Neural progenitor cell (in vitro differentiated cells): Measurements from ENCODE around the gene DUSP19. TPM values are rescaled to one million over a fixed set of nuclear protein-coding genes. Genes with fewer than 3 reads are reported as not detected.

Experiments used
- DNase-seq: peaks from one replicate; pipeline ENCODE4 v3.0.0-alpha.2; 2016; ENCODE audit warnings: low spot score
- H2AFZ ChIP-seq: fragments of 200-600 bp; sonication (generic); replicated peaks from 2 replicates; pipeline ENCODE4 v1.6.1; 2016; ENCODE audit warnings: antibody characterized with exemption
- H3F3A ChIP-seq: fragments of 200-600 bp; sonication (generic); 2 replicates; pipeline ENCODE4 v1.6.1; 2016; ENCODE audit warnings: antibody characterized with exemption, low read depth
- H3K27ac ChIP-seq: fragments of 200-600 bp; sonication (generic); 2 replicates; pipeline ENCODE4 v1.5.1; 2016; ENCODE audit warnings: mild to moderate bottlenecking
- H3K27me3 ChIP-seq: fragments of 200-600 bp; sonication (generic); 2 replicates; pipeline ENCODE4 v1.6.1; 2016; ENCODE audit warnings: mild to moderate bottlenecking, moderate library complexity
- H3K36me3 ChIP-seq: fragments of 200-600 bp; sonication (generic); 2 replicates; pipeline ENCODE4 v1.5.1; 2016
- H3K4me1 ChIP-seq: fragments of 200-600 bp; sonication (generic); 2 replicates; pipeline ENCODE4 v1.6.1; 2016; ENCODE audit warnings: mixed run types
- H3K4me2 ChIP-seq: fragments of 200-600 bp; sonication (generic); 2 replicates; pipeline ENCODE4 v1.6.1; 2016
- H3K4me3 ChIP-seq: fragments of 200-600 bp; sonication (generic); 2 replicates; pipeline ENCODE4 v1.5.1; 2016
- H3K79me2 ChIP-seq: fragments of 200-600 bp; sonication (generic); 2 replicates; pipeline ENCODE4 v1.6.1; 2016; ENCODE audit warnings: low read depth
- H3K9ac ChIP-seq: fragments of 200-600 bp; sonication (generic); 2 replicates; pipeline ENCODE4 v1.6.1; 2016
- H3K9me3 ChIP-seq: fragments of 200-600 bp; sonication (generic); 2 replicates; pipeline ENCODE4 v1.5.1; 2016; ENCODE audit warnings: low read depth
- H4K20me1 ChIP-seq: fragments of 200-600 bp; sonication (generic); 2 replicates; pipeline ENCODE4 v1.6.1; 2016; ENCODE audit warnings: low read depth
- H3K27ac Mint-ChIP-seq: 3 replicates; pipeline ENCODE4 v1.8.0; 2021; ENCODE audit warnings: mixed read lengths
- H3K27me3 Mint-ChIP-seq: 2 replicates; pipeline ENCODE4 v1.8.0; 2022; ENCODE audit warnings: low read depth, mild to moderate bottlenecking, inconsistent platforms, moderate library complexity, mixed read lengths; ENCODE audit not compliant: insufficient read depth
- H3K36me3 Mint-ChIP-seq: 3 replicates; pipeline ENCODE4 v1.8.0; 2021; ENCODE audit warnings: mixed read lengths
- H3K4me1 Mint-ChIP-seq: 3 replicates; pipeline ENCODE4 v1.8.0; 2021; ENCODE audit warnings: mixed read lengths
- H3K4me3 Mint-ChIP-seq: 3 replicates; pipeline ENCODE4 v1.8.0; 2021; ENCODE audit warnings: mild to moderate bottlenecking, moderate library complexity, mixed read lengths
- H3K9me3 Mint-ChIP-seq: 3 replicates; pipeline ENCODE4 v1.8.0; 2020; ENCODE audit warnings: mixed read lengths
- EZH2 ChIP-seq: fragments of 200-600 bp; sonication (generic); IDR thresholded peaks from 2 replicates; pipeline ENCODE4 v1.6.1; 2017; ENCODE audit warnings: antibody characterized with exemption, mild to moderate bottlenecking, moderate library complexity
- EZH2phosphoT487 ChIP-seq: fragments of 200-600 bp; sonication (generic); IDR thresholded peaks from 2 replicates; pipeline ENCODE4 v1.6.1; 2017; ENCODE audit warnings: antibody characterized with exemption
- total RNA-seq: library from RNA; depleted of rRNA; stranded (reverse); fragments of >200 nt; gene quantifications from 2 replicates; pipeline ENCODE4 v1.2.3, GENCODE V29; 2015; ENCODE audit warnings: low replicate concordance
- TF ChIP-seq, protein P1 (sequence below): fragments of 200-600 bp; sonication (generic); IDR thresholded peaks from 2 replicates; pipeline ENCODE4 v1.5.1; 2017; ENCODE audit warnings: antibody characterized with exemption, mild to moderate bottlenecking

Gene DUSP19
- total RNA-seq, 1 donor from 2014 or later = 6.7 TPM

GRCh38 chr2:183063083-183063482, 15.5 kb upstream of the DUSP19 start:
- no peaks in the 10 kb centered on the region for H3K4me1 ChIP-seq
- no peak overlapping the region for H3K4me2 ChIP-seq
- TF ChIP-seq EZH2 = no peak
- no peak for TF ChIP-seq EZH2phosphoT487
- TF ChIP-seq, protein P1, sequence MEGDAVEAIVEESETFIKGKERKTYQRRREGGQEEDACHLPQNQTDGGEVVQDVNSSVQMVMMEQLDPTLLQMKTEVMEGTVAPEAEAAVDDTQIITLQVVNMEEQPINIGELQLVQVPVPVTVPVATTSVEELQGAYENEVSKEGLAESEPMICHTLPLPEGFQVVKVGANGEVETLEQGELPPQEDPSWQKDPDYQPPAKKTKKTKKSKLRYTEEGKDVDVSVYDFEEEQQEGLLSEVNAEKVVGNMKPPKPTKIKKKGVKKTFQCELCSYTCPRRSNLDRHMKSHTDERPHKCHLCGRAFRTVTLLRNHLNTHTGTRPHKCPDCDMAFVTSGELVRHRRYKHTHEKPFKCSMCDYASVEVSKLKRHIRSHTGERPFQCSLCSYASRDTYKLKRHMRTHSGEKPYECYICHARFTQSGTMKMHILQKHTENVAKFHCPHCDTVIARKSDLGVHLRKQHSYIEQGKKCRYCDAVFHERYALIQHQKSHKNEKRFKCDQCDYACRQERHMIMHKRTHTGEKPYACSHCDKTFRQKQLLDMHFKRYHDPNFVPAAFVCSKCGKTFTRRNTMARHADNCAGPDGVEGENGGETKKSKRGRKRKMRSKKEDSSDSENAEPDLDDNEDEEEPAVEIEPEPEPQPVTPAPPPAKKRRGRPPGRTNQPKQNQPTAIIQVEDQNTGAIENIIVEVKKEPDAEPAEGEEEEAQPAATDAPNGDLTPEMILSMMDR = no peak
- no peaks in the 10 kb centered on the region for H3F3A ChIP-seq
- no peak overlapping the region for H3K4me3 ChIP-seq
- H2AFZ ChIP-seq = no peak overlapping the region
- no peak for DNase-seq
- no peak overlapping the region for H3K9ac ChIP-seq
- H3K4me1 Mint-ChIP-seq = peaks cover 13% of the 10 kb centered on the region
- no peaks in the 10 kb centered on the region for H3K9me3 ChIP-seq
- no peaks in the 10 kb centered on the region for H3K27me3 ChIP-seq
- H3K36me3 Mint-ChIP-seq = no peaks in the 10 kb centered on the region
- no peaks in the 10 kb centered on the region for H3K36me3 ChIP-seq
- H3K27ac ChIP-seq = no peak overlapping the region
- H3K4me3 Mint-ChIP-seq = no peak overlapping the region
- H4K20me1 ChIP-seq = no peaks in the 10 kb centered on the region
- no peaks in the 10 kb centered on the region for H3K27me3 Mint-ChIP-seq
- H3K27ac Mint-ChIP-seq = peak overlapping the region; percentile 54
- H3K9me3 Mint-ChIP-seq = no peaks in the 10 kb centered on the region
- no peaks in the 10 kb centered on the region for H3K79me2 ChIP-seq

DNA sequence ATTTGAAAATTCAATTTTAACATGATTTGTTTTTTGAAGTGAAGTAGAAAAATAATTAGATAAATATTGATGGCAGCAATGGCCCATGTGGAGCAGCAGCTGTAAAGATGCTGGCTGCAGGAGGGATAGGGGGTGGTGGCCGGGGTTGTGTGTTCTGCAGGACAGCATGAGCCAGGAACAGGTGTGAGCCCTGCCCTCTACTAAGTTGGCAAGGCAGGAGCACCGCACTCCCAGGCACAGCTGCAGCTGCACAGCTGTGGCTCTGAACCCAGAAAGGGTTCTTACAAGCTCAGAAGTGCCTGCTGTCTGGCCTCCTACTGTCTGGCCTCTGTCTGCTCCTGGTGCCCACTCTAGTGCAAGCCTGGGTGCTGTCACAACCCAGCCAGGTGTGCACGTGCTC, 10.0 kb upstream of the DUSP19 start:
- H3F3A ChIP-seq = no peaks in the 10 kb centered on the region
- Mint-ChIP-seq H3K36me3 (no peaks in the 10 kb centered on the region), H3K4me3 (no peak overlapping the region), H3K27ac (no peak overlapping the region), H3K9me3 (peaks cover 11% of the 10 kb centered on the region), H3K27me3 (peaks cover 3% of the 10 kb centered on the region), H3K4me1 (peaks cover 3% of the 10 kb centered on the region)
- H3K9me3 ChIP-seq = no peaks in the 10 kb centered on the region
- no peaks in the 10 kb centered on the region for H3K27me3 ChIP-seq
- no peak overlapping the region for H2AFZ ChIP-seq
- H3K4me1 ChIP-seq = no peaks in the 10 kb centered on the region
- no peaks in the 10 kb centered on the region for H4K20me1 ChIP-seq
- H3K9ac ChIP-seq = no peak overlapping the region
- H3K27ac ChIP-seq = no peak overlapping the region
- TF ChIP-seq, protein P1 = no peak
- TF ChIP-seq EZH2phosphoT487 (no peak), EZH2 (no peak)
- H3K36me3 ChIP-seq = no peaks in the 10 kb centered on the region
- H3K79me2 ChIP-seq = no peaks in the 10 kb centered on the region
- no peak for DNase-seq
- H3K4me2 ChIP-seq = no peak overlapping the region
- no peak overlapping the region for H3K4me3 ChIP-seq

- no peak overlapping the region for H3K27ac ChIP-seq
- DNase-seq = no peak
- H4K20me1 ChIP-seq = no peaks in the 10 kb centered on the region
Measured at GRCh38 chr2:183069174-183069573, 9.4 kb upstream of the DUSP19 start.

More at GRCh38 chr2:183069174-183069573, 9.4 kb upstream of the DUSP19 start:
- Mint-ChIP-seq H3K36me3 (no peaks in the 10 kb centered on the region), H3K4me3 (no peak overlapping the region), H3K9me3 (peaks cover 11% of the 10 kb centered on the region), H3K27me3 (peaks cover 3% of the 10 kb centered on the region), H3K4me1 (no peaks in the 10 kb centered on the region), H3K27ac (no peak overlapping the region)
- Histone ChIP-seq H2AFZ (no peak overlapping the region), H3K9me3 (no peaks in the 10 kb centered on the region), H3K4me3 (no peak overlapping the region), H3K4me1 (no peaks in the 10 kb centered on the region), H3K4me2 (no peak overlapping the region), H3K36me3 (no peaks in the 10 kb centered on the region), H3K27me3 (no peaks in the 10 kb centered on the region), H3K9ac (no peak overlapping the region), H3F3A (no peaks in the 10 kb centered on the region), H3K79me2 (no peaks in the 10 kb centered on the region)
- TF ChIP-seq EZH2phosphoT487 = no peak
- TF ChIP-seq, protein P1 = no peak
- no peak for TF ChIP-seq EZH2
